GM20431 (cell line): Measurements from ENCODE around the gene SLC35E2B.
"Not testable (repeated sequence)": the region's sequence is repeated elsewhere in the genome, so short reads cannot be mapped to it uniquely, and the experiment has no call there.

Experiments
- in situ Hi-C: fragments of 300-500 bp; cut with MseI, MboI; formaldehyde crosslinking; loops from one replicate; pipeline ENCODE4 v1.15.0; 2020; ENCODE audit warnings: low sequenced_read_pairs; ENCODE audit not compliant: unreplicated experiment

Gene SLC35E2B

GRCh38 chr1:1704284-1704957 lies 11.8 kb upstream of the SLC35E2B start:
- in situ Hi-C loops = not testable (repeated sequence)

DNA sequence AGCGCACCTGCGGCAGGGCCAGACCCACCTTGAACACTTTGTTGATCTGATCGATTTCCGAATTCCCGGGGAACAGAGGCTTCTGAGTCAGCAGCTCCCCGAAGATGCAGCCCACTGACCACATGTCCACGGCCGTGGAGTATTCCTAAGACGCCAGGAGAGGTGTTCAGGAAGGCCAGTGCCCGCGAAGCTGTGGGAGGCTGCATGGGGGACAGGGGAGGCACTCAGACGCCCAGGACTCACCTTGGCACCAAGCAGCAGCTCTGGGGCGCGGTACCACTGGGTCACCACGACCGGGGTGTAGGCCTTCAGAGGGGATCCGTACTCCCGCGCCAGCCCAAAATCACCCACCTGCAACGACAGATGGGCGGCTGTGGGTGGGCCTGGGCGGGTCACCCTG lies 11.2 kb upstream of the SLC35E2B start:
- in situ Hi-C loops = no loop called here

DNA sequence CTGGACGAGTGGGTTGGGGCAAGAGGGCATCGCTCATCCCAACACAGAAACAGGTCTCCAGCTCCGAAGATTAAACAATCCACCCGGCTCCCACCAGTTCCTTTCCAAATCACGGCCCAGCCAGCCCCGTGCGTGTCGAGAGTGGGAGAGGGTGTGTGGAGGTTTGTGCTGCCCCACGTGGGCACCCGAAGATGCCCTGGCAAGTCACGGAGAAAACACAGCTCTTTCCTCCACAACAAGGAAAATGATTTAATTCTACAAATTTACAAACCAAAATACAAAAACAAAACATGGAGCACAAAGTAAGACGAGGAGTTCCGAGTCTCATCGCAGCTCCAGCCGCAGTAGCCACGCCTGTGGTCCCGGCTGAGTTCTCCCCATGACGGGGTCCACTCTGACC lies 9.9 kb upstream of the SLC35E2B start:
- in situ Hi-C loops = not testable (repeated sequence)

GRCh38 chr1:1700557-1700956 lies 8.0 kb upstream of the SLC35E2B start:
- in situ Hi-C loops = not testable (repeated sequence)

- in situ Hi-C loops = not testable (repeated sequence)
Observed at GRCh38 chr1:1700067-1700466, 7.5 kb upstream of the SLC35E2B start.

DNA sequence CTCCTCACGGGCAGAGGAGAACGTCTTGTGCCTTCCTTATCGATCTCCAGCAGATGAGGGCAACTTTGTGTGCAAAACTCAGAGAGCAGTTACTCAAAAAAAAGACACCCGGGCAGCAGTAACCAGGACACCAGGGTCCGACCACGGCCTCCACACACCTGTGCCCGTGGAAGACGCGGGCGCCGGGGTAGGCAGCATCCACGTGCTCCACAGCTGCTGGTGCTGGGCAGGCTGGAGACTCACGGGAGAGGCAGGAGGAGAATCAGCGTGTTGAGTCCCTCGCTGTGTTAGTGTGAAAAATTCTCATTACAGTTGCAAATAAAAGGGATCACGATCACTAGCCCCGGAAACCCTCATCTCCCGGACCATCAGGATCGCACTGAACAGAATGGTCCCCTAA lies 6.5 kb upstream of the SLC35E2B start:
- in situ Hi-C loops = not testable (repeated sequence)

DNA sequence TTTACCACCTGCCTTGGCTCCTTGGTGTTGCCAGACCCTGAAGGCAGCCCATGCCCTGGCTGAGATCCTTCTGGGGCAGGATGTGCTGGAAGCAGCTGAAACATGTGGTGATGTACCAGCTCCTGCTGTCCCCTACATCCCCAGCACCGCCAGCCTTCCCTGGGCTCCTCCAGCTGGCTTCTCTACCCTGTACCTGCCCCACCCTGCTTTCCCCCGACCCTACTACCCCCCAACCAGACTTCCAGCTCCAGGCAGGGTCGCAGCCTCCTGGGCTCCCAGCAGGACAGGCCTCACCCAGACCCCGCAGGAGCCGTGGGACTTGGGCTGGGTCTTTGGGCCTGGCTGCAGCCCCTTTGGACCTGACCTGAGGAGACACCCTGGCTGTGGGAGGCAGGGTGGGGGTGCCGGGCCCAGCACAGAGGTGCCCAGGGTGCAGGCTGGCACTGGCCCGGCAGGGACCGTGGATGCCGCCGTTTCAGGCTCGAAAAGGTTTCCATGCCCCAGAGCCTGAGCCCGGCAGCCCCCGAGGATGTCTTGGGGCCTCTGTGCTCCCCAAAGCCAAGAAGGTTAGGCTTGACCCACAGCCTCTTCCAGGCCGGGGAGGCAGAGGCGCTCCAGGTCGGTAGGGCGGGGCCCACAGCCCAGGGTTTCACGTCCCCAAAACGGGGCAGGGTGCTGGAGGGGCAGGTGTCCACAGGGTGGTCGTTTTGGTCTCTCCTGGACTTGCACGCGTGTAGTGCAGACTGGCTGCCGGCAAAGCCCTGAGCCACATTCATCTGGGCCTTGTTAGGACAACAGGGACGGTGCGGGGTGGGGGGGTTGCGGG lies 5.0 kb upstream of the SLC35E2B start:
- in situ Hi-C loops = not testable (repeated sequence)

DNA sequence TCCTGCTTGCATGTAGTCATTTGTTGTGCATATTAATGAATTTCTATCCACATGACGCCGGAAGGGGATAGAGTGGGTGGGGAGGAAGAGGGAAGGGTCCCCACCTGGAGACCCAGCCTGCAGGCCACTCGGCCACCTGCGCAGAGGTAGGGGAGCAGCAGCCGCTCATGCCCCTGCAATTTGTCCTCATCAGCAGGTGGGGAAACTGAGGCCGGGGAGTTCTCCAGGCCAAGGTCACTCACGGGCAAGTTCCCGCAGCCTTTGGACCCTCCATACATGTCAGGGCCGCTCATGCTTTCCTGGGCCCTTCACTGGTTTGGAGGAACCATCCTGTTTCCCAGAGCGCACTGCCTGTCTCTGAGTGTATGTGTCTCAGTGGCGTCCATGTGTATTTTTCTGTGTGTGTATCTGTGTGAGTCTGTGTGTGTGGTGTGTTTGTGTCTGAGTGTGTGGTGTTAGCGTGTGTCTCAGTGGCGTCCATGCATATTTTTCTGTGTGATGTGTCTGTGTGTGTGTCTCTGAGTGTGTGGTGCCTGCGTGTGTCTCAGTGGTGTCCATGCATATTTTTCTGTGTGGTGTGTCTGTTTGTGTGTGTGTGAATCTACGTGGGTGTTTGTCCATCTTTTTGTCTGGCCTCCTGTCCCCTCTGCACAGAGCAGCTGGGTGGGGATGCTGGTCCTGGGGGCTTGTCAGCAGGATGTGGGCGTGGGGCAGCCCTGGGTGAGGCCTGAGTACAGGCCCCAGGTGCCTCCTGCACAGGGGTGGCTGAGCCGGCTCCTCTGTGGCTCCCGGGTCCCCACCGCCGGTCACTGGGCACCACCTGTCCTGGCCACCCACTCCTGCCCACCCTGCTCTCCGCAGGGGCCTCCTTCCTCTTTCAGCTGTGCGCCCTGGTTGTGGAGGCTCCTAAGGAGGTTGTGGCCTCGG lies 4.1 kb upstream of the SLC35E2B start:
- in situ Hi-C loops = not testable (repeated sequence)

- in situ Hi-C loops = not testable (repeated sequence)
Observed at GRCh38 chr1:1692324-1692713, 276 bp downstream of the SLC35E2B start.

DNA sequence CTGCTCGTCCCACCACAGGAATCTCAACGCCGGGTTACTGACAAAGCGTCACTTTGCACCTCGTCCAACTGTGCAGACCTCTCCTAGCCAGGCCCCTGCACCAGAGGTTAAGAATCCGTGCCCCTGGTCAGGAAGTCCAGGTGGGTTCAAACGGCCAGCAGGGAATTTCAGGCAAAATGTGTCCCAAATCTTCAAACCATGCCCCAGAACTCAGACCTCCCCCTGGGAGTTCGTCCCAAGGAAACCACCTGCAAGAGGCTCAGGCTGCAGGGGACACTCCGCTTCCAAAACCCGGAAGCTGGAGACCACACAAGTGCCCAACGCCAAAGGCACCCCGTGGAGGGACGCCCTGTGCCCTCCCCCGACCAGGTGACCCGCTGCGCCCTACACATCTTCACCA lies 1.2 kb downstream of the SLC35E2B start:
- in situ Hi-C loops = not testable (repeated sequence)

DNA sequence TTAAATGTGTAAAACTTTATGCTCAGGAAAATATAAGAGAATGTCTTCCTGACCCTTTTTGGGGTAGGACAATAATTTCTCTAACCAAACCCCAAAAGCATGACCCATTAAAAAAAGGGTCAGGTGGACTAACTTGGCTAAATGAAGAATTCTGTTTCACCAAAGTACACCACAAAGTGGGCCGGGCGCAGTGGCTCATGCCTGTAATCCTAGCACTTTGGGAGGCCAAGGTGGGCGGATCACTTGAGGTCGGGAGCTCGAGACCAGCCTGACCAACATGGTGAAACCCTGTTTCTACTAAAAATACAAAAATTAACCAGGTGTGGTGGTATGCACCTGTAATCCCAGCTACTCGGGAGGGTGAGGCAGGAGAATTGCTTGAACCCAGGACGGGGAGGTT lies 3.1 kb downstream of the SLC35E2B start:
- in situ Hi-C loops = not testable (repeated sequence)

GRCh38 chr1:1687846-1688245 lies 4.7 kb downstream of the SLC35E2B start:
- in situ Hi-C loops = no loop called here

DNA sequence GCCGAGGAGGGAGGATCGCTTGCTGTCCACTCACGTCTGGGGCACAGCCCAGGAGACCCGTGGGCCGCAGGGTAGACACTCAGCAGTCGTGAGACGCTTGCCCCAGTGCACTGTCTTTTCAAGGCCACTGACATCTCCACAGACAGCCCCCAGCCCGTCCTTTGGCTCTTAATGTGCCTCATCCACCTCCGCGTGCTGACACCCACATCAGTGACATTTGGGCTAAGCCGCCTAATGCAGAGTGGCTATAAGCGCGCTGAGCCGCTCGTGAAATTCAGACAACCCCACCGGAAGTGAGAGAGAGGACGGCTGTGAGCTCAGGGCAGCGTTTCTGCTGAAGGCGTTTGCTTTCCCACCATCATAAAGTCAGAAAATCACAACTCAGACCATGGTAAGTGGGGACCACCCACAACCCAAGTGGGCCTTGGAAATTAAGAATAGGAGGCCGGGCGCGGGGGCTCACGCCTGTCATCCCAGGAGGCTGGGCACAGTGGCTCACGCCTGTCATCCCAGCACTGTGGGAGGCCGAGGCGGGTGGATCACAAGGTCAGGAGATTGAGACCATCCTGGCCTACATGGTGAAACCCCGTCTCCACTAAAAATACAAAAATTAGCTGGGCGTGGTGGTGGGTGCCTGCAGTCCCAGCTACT lies 8.4 kb downstream of the SLC35E2B start:
- in situ Hi-C loops = no loop called here

DNA sequence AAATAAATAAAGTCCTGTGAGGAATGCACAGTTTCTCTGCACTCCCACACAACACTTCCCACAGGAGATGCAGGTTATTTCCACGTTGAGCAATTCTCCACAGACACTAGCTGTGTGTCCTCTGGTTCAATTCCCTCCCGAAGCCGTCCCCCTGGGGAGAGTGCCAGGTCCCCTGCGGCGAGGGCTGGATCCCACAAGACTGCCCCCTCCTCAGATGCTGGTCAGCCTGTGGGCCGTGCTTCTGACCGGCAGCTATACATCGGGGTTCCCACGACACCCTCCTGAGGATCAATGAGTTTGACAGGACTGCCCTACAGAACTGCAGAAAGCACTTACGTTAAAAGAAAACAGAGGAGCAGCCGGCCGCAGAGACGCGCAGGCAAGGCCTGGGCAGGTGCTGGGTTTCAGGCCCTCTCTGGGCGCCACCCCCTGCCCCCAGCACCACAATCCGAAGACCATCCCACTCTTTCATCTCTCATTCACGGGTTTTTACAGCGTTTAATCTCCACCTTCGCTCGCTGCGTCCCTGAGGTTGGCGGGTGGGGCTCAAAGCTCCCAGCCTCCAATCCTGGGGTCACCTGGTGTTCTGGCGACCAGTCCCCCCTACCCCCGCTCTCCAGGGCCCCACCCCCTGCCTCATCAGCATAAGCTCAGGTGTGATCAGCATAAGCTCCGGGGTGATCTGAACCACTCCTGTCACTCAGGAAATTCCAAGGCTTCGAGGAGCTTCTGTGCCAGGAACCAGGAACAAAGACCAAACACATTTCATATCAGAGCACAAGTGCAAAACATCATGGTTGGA lies 9.3 kb downstream of the SLC35E2B start:
- in situ Hi-C loops = no loop called here

- in situ Hi-C loops = no loop called here
Observed at GRCh38 chr1:1680912-1681273, 11.7 kb downstream of the SLC35E2B start.

DNA sequence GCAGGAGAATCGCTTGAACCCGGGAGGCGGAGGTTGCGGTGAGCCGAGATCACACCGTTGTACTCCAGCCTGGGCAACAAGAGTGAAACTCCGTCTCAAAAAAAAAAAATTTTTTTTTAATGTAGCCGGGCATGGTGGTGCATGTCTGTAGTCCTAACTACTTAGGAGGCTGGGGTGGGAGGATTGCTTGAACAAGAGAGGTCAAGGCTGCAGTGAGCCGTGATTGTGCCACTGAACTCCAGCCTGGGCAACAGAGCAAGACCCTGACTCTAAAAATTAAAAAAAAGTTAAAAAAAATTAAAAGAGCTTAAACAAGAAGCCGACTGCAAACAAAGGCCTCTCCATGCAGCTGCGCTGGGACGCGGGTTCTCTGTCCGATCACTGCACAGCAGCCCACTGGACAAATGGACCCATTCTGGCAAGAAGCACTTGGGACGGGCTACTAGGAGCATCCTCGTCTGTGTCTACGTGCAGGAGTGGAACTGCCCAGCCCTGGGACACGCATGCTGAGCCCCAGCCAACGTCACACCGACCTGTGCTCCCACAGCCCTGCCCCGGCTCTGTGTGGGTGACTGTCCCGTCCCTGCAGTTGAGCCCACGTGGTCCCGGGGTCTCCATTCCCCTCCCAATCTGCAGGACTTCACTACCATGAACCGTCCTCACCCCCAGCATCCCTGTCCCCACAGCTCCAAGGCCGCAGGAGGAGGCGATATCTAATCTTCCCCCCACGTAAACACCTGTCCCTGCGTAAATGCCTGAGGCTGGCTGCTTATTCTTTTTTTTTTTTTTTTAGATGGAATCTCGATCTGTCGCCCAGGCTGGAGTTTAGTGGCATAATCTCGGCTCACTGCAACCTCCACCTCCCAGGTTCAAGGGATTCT lies 12.3 kb downstream of the SLC35E2B start:
- in situ Hi-C loops = no loop called here

GRCh38 chr1:1678581-1679380 lies 13.8 kb downstream of the SLC35E2B start:
- in situ Hi-C loops = no loop called here
